PC-3 (cell line): Measurements from ENCODE around the gene ABCB4. TPM values are rescaled to one million over a fixed set of nuclear protein-coding genes. Genes with fewer than 3 reads are reported as not detected.

Experiments used
- ATAC-seq: fragments of 200-7000 bp; cut with Tn5 transposase; 2 replicates; pipeline ENCODE4 v1.9.1; 2020; ENCODE audit warnings: mild to moderate bottlenecking, moderate library complexity
- BruUV-seq: library from RNA; stranded (reverse); fragments of 400-500 nt; replicated peaks from 2 replicates; lab custom pipeline; 2021; lab: Mats Ljungman, UMichigan
- CTCF ChIA-PET: fragments of 300-600 bp; sonication (Branson Sonifier 250); formaldehyde crosslinking; loops from one replicate; lab custom pipeline; 2022; ENCODE audit warnings: antibody characterized with exemption; lab: Charles Lee
- POLR2A ChIA-PET: fragments of 300-600 bp; sonication (Branson Sonifier 250); formaldehyde crosslinking; loops from one replicate; lab custom pipeline; 2022; ENCODE audit warnings: antibody characterized with exemption; ENCODE audit not compliant: unreplicated experiment; lab: Charles Lee
- DNase-seq: peaks from one replicate; pipeline ENCODE4 v3.0.0-alpha.2; 2015
- H2AFZ ChIP-seq: fragments of 300-600 bp; sonication (generic); 2 replicates; pipeline ENCODE4 v1.6.0; 2016; ENCODE audit warnings: antibody characterized with exemption, low read length
- H3F3A ChIP-seq: fragments of 300-600 bp; sonication (generic); one replicate; pipeline ENCODE4 v1.6.0; 2017; ENCODE audit warnings: antibody characterized with exemption, low read length, control low read depth, mild to moderate bottlenecking; ENCODE audit not compliant: unreplicated experiment
- H3K27ac ChIP-seq: fragments of 300-600 bp; sonication (generic); 2 replicates; pipeline ENCODE4 v1.5.1; 2016; ENCODE audit warnings: mild to moderate bottlenecking, low read length
- H3K27me3 ChIP-seq: fragments of 300-600 bp; sonication (generic); 2 replicates; pipeline ENCODE4 v1.6.1; 2016; ENCODE audit warnings: low read length, mixed read lengths
- H3K36me3 ChIP-seq: fragments of 300-600 bp; sonication (generic); 2 replicates; pipeline ENCODE4 v1.6.1; 2016; ENCODE audit warnings: low read depth, mixed run types, low read length, mixed read lengths
- H3K4me1 ChIP-seq: fragments of 300-600 bp; sonication (generic); 2 replicates; pipeline ENCODE4 v1.5.1; 2016; ENCODE audit warnings: low read length; ENCODE audit not compliant: insufficient read depth
- H3K4me2 ChIP-seq: fragments of 300-600 bp; sonication (generic); 2 replicates; pipeline ENCODE4 v1.6.0; 2016; ENCODE audit warnings: low read length
- H3K4me3 ChIP-seq: fragments of 300-600 bp; sonication (generic); 2 replicates; pipeline ENCODE4 v1.5.1; 2016; ENCODE audit warnings: mild to moderate bottlenecking, low read length, mixed read lengths
- H3K79me2 ChIP-seq: fragments of 300-600 bp; sonication (generic); 2 replicates; pipeline ENCODE4 v1.6.1; 2017; ENCODE audit warnings: low read length, mixed read lengths
- H3K9ac ChIP-seq: fragments of 300-600 bp; sonication (generic); 2 replicates; pipeline ENCODE4 v1.6.0; 2016; ENCODE audit warnings: mild to moderate bottlenecking, low read length
- H3K9me2 ChIP-seq: fragments of 300-600 bp; sonication (generic); replicated peaks from 2 replicates; pipeline ENCODE4 v1.6.1; 2016; ENCODE audit warnings: mixed run types, low read length, mixed read lengths
- H3K9me3 ChIP-seq: fragments of 300-600 bp; sonication (generic); 2 replicates; pipeline ENCODE4 v1.6.1; 2016; ENCODE audit warnings: low read length, mixed read lengths
- H4K20me1 ChIP-seq: fragments of 300-600 bp; sonication (generic); 2 replicates; pipeline ENCODE4 v1.6.1; 2016; ENCODE audit warnings: low read length, mixed read lengths
- EZH2 ChIP-seq: fragments of 300-600 bp; sonication (generic); IDR thresholded peaks from one replicate; pipeline ENCODE4 v1.6.1; 2017; ENCODE audit warnings: antibody characterized with exemption, mild to moderate bottlenecking, low read length; ENCODE audit not compliant: unreplicated experiment
- EZH2phosphoT487 ChIP-seq: fragments of 300-600 bp; sonication (generic); IDR thresholded peaks from 2 replicates; pipeline ENCODE4 v1.6.1; 2018; ENCODE audit warnings: mild to moderate bottlenecking, antibody characterized with exemption, low read length, borderline replicate concordance
- intact Hi-C: fragments of 100-400 bp; cut with micrococcal nuclease; formaldehyde crosslinking; loops from 2 replicates; pipeline ENCODE4 v1.9.0; 2023
- total RNA-seq: library from RNA; depleted of rRNA; stranded (reverse); fragments of >200 nt; gene quantifications from 2 replicates; pipeline ENCODE4 v1.2.3, GENCODE V29; 2014
- TF ChIP-seq, protein P1 (sequence below): fragments of 300-600 bp; sonication (generic); conservative IDR thresholded peaks from 2 replicates; pipeline ENCODE4 v1.5.1; 2017; ENCODE audit warnings: antibody characterized with exemption, low read depth, mild to moderate bottlenecking, low read length

The ABCB4 gene
- total RNA-seq, 1 experiment from 2014 or later = not detected

DNA sequence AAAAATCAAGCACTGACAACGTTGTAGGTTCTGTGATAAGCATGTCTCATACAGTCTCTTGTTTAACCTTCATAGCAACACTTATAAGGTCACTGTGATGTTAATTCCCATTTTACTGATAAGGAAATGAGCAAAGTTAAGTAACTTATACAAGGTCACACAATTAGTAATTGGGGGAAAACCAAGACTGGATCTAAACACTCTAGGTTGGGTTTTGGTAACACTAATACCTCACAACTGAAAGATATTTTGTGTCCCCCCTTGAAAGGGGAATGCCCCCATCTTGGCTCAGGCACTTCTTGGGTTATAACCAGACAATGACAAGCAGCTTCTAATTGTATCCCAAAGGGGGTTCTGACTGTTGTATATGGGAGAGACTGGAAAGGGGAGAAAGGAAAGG, 36.0 kb upstream of the ABCB4 start:
- H3K4me3 ChIP-seq = no peak overlapping the region
- no peak for ATAC-seq
- intact Hi-C loops = no loop called here
- no peaks in the 10 kb centered on the region for H3F3A ChIP-seq
- ChIA-PET CTCF (interaction anchor here (0.6 kb wide), 1 partner anchor 658 kb away, joined by 7 read pairs; no protein-coding TSS in a partner anchor), POLR2A (no interaction called here)
- no peak overlapping the region for H3K27ac ChIP-seq
- H3K9me2 ChIP-seq = no peaks in the 10 kb centered on the region
- H2AFZ ChIP-seq = no peak overlapping the region
- no peaks in the 10 kb centered on the region for H3K79me2 ChIP-seq
- H3K9ac ChIP-seq = no peak overlapping the region
- no TSS peak for BruUV-seq
- H3K36me3 ChIP-seq = no peaks in the 10 kb centered on the region
- DNase-seq = no peak
- H4K20me1 ChIP-seq = no peaks in the 10 kb centered on the region
- no peaks in the 10 kb centered on the region for H3K9me3 ChIP-seq
- no peak for TF ChIP-seq EZH2
- no peak for TF ChIP-seq EZH2phosphoT487
- TF ChIP-seq, protein P1, sequence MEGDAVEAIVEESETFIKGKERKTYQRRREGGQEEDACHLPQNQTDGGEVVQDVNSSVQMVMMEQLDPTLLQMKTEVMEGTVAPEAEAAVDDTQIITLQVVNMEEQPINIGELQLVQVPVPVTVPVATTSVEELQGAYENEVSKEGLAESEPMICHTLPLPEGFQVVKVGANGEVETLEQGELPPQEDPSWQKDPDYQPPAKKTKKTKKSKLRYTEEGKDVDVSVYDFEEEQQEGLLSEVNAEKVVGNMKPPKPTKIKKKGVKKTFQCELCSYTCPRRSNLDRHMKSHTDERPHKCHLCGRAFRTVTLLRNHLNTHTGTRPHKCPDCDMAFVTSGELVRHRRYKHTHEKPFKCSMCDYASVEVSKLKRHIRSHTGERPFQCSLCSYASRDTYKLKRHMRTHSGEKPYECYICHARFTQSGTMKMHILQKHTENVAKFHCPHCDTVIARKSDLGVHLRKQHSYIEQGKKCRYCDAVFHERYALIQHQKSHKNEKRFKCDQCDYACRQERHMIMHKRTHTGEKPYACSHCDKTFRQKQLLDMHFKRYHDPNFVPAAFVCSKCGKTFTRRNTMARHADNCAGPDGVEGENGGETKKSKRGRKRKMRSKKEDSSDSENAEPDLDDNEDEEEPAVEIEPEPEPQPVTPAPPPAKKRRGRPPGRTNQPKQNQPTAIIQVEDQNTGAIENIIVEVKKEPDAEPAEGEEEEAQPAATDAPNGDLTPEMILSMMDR = no peak
- no peak overlapping the region for H3K4me2 ChIP-seq
- H3K4me1 ChIP-seq = no peaks in the 10 kb centered on the region
- H3K27me3 ChIP-seq = peaks cover 11% of the 10 kb centered on the region; the same call in 1 of the 2 replicates

DNA sequence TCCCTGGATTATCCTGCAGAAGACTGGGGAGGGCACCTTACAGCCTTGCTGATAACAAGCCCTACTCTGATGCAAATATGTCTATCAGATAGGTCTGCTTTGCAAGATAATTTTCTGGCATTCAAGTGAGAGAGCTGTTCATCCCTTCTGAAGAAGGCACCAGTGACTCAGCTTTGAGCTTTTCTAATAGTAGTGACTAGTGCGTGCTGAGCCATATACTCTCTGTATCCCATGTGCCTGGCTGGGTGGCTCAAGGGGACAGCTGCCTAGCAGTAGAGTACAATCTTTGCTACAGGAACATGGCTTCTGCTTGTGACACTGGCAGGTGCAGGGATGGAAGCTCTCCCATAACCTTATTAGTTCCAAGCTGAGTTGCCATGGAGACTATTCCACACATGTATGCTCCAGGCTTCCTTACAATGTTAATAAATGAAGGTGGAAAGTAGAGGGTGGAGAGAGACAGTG, 35.0 kb upstream of the ABCB4 start:
- ChIA-PET CTCF (no interaction called here), POLR2A (no interaction called here)
- ATAC-seq = no peak
- Histone ChIP-seq H4K20me1 (no peaks in the 10 kb centered on the region), H3K9ac (no peak overlapping the region), H3K9me3 (no peaks in the 10 kb centered on the region), H3K9me2 (no peaks in the 10 kb centered on the region), H3K4me3 (no peak overlapping the region), H3K4me2 (no peak overlapping the region), H3K4me1 (0 out of 2 replicates have a peak, but pooled peaks cover 2% of the 10 kb centered on the region), H3K27ac (no peak overlapping the region), H2AFZ (no peak overlapping the region), H3K36me3 (no peaks in the 10 kb centered on the region), H3K79me2 (no peaks in the 10 kb centered on the region), H3F3A (no peaks in the 10 kb centered on the region), H3K27me3 (peaks cover 11% of the 10 kb centered on the region; the same call in 1 of the 2 replicates)
- BruUV-seq = no TSS peak
- DNase-seq = no peak
- TF ChIP-seq, protein P1 = no peak
- no peak for TF ChIP-seq EZH2phosphoT487
- no peak for TF ChIP-seq EZH2
- intact Hi-C loops = no loop called here

DNA sequence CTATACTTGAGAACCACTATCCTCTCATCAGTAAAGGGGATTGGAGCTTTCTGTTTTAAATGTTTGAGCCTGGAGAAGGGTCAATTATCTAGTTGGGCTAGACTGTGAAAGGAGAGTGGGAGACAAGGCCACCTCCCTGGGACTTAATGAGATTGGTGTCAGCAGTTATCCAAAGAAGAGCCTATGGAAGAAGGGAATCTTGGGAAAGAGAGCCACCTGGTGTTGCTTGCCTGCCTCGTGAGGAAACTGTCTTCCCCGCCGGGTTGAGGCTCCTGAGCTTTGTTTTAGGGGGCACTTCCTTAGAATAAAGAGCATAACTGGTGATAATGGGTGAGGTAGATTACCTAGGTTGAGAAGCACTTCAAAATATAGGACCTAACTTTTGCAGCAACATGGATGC, 32.0 kb upstream of the ABCB4 start:
- Histone ChIP-seq H3K4me3 (no peak overlapping the region), H4K20me1 (no peaks in the 10 kb centered on the region), H3K9me2 (no peaks in the 10 kb centered on the region), H3K36me3 (no peaks in the 10 kb centered on the region), H3K9ac (no peak overlapping the region), H3K27me3 (no peaks in the 10 kb centered on the region), H3K9me3 (no peaks in the 10 kb centered on the region), H2AFZ (no peak overlapping the region), H3F3A (no peaks in the 10 kb centered on the region), H3K4me1 (0 out of 2 replicates have a peak, but pooled peaks cover 8% of the 10 kb centered on the region), H3K79me2 (no peaks in the 10 kb centered on the region), H3K27ac (no peak overlapping the region), H3K4me2 (no peak overlapping the region)
- intact Hi-C loops = loop anchor here (1.0 to 10.0 kb wide), 6 partner anchors 85 to 657 kb away; no protein-coding TSS in a partner anchor
- no TSS peak for BruUV-seq
- TF ChIP-seq, protein P1 = peak; percentile 52
- no peak for TF ChIP-seq EZH2phosphoT487
- ChIA-PET CTCF (interaction anchor here (1.0 kb wide), 1 partner anchor 83 kb away, joined by 3 read pairs; no protein-coding TSS in a partner anchor), POLR2A (no interaction called here)
- DNase-seq (peak; percentile 36), ATAC-seq (peak; percentile 48; the same call in 1 of the 2 replicates)
